A549 (cell line): ENCODE results near the gene STAT2. TPM values are rescaled to one million over a fixed set of nuclear protein-coding genes. Genes with fewer than 3 reads are reported as not detected.

Experiments
- ATAC-seq, 2 experiments: fragments of 200-7000 bp in 1 of 2; fragments of >200 bp in 1 of 2; cut with Nextera tagmentation in 1 of 2; cut with Tn5 transposase in 1 of 2; 3 replicates each; pipeline versions ENCODE4 v1.8.0 to v1.9.1; 2018 to 2020; ENCODE audit warnings: mild to moderate bottlenecking in 1 of 2, moderate library complexity in 1 of 2
- CTCF ChIA-PET: fragments of 300-600 bp; sonication (Branson Sonifier 250); formaldehyde crosslinking; extraction: SDS; loops from one replicate; lab custom pipeline; 2021; ENCODE audit warnings: antibody characterized with exemption, inconsistent platforms; lab: Yijun Ruan, JAX
- POLR2A ChIA-PET: fragments of 350-600 bp; formaldehyde crosslinking; extraction: SDS; loops from one replicate; lab custom pipeline; 2021; ENCODE audit warnings: antibody characterized with exemption, inconsistent platforms; lab: Yijun Ruan, JAX
- DNase-seq, 2 experiments: peaks; one replicate each; pipeline versions ENCODE4 v3.0.0 to v3.0.0-alpha.2; 2011 to 2016; ENCODE audit warnings: low read depth in 1 of 2, low spot score in 1 of 2
- FAIRE-seq: peaks from 2 replicates; lab custom pipeline; 2011; peaks lifted over from hg19 to GRCh38; lab: Jason Lieb, UNC
- H3K27ac ChIP-seq, 2 experiments: fragments of >200 bp; sonication (Bioruptor Twin); formaldehyde crosslinking; 3 replicates each; pipeline ENCODE4 v1.5.1; 2016 to 2017
- H3K4me1 ChIP-seq: fragments of >200 bp; sonication (Bioruptor Twin); formaldehyde crosslinking; 3 replicates; pipeline ENCODE4 v1.6.1; 2016
- H3K4me2 ChIP-seq: fragments of >200 bp; sonication (Bioruptor Twin); formaldehyde crosslinking; 3 replicates; pipeline ENCODE4 v1.6.1; 2016
- H3K4me3 ChIP-seq: fragments of >200 bp; sonication (Bioruptor Twin); formaldehyde crosslinking; 3 replicates; pipeline ENCODE4 v1.5.1; 2016
- H3K9me3 ChIP-seq: fragments of >200 bp; sonication (Bioruptor Twin); formaldehyde crosslinking; 3 replicates; pipeline ENCODE4 v1.6.1; 2016
- BHLHE40 ChIP-seq: IDR thresholded peaks from 2 replicates; pipeline ENCODE4 v1.6.1; 2012; ENCODE audit warnings: low read depth, low read length, inconsistent platforms
- EP300 ChIP-seq, 2 experiments: fragments of >200 bp; sonication (Bioruptor Twin); formaldehyde crosslinking; IDR thresholded peaks; 2 replicates in 1 of 2; 3 replicates in 1 of 2; pipeline ENCODE4 v1.6.1; 2016 to 2017
- ESRRA ChIP-seq: fragments of 150-350 bp; IDR thresholded peaks from 2 replicates; pipeline ENCODE4 v1.6.1; 2014; ENCODE audit warnings: mild to moderate bottlenecking, low read length, borderline replicate concordance
- FOXS1 ChIP-seq: fragments of 250-450 bp; sonication (Bioruptor Pico); IDR thresholded peaks from 2 replicates; pipeline ENCODE4 v1.5.0; 2020; ENCODE audit warnings: mild to moderate bottlenecking, moderate library complexity
- GATA3 ChIP-seq: IDR thresholded peaks from 2 replicates; pipeline ENCODE4 v1.6.1; 2012; ENCODE audit warnings: borderline replicate concordance
- HDAC2 ChIP-seq: fragments of 200-600 bp; sonication (generic); IDR thresholded peaks from 2 replicates; pipeline ENCODE4 v1.6.1; 2016
- HEYL ChIP-seq: fragments of 250-450 bp; sonication (Bioruptor Pico); IDR thresholded peaks from 2 replicates; pipeline ENCODE4 v1.8.0; 2021; ENCODE audit warnings: mild to moderate bottlenecking, moderate library complexity
- HOXA7 ChIP-seq: fragments of 250-450 bp; sonication (Bioruptor Pico); IDR thresholded peaks from 2 replicates; pipeline ENCODE4 v1.5.0; 2020; ENCODE audit warnings: mild to moderate bottlenecking, moderate library complexity
- HOXB13 ChIP-seq: fragments of 250-450 bp; sonication (Bioruptor Pico); IDR thresholded peaks from 2 replicates; pipeline ENCODE4 v1.5.0; 2020; ENCODE audit warnings: low read depth, mild to moderate bottlenecking, moderate library complexity
- JUN ChIP-seq, 2 experiments: fragments of >200 bp; sonication (Bioruptor Twin); formaldehyde crosslinking; IDR thresholded peaks; 2 replicates in 1 of 2; 3 replicates in 1 of 2; pipeline ENCODE4 v1.6.1; 2016 to 2017
- JUNB ChIP-seq: fragments of >200 bp; sonication (Bioruptor Twin); formaldehyde crosslinking; IDR thresholded peaks from 2 replicates; pipeline ENCODE4 v1.6.1; 2016
- MAZ ChIP-seq: fragments of 150-350 bp; IDR thresholded peaks from 2 replicates; pipeline ENCODE4 v1.6.1; 2014; ENCODE audit warnings: antibody characterized with exemption, low read depth, low read length, borderline replicate concordance
- NFE2L2 ChIP-seq: fragments of 150-350 bp; conservative IDR thresholded peaks from 2 replicates; pipeline ENCODE4 v1.6.1; 2014; ENCODE audit warnings: low read length
- NPAS2 ChIP-seq: fragments of 250-450 bp; sonication (Bioruptor Pico); IDR thresholded peaks from 2 replicates; pipeline ENCODE4 v1.8.0; 2022; ENCODE audit warnings: mild to moderate bottlenecking, moderate library complexity, borderline replicate concordance
- PHF8 ChIP-seq: fragments of 200-600 bp; sonication (generic); IDR thresholded peaks from 2 replicates; pipeline ENCODE4 v1.6.1; 2016; ENCODE audit warnings: low read depth, mild to moderate bottlenecking, antibody characterized with exemption, moderate library complexity, borderline replicate concordance
- RARB ChIP-seq: fragments of 250-450 bp; sonication (Bioruptor Pico); IDR thresholded peaks from 2 replicates; pipeline ENCODE4 v1.8.0; 2021; ENCODE audit warnings: mild to moderate bottlenecking, moderate library complexity
- SREBF2 ChIP-seq: fragments of 450-650 bp; IDR thresholded peaks from 2 replicates; pipeline ENCODE4 v1.6.1; 2014; ENCODE audit warnings: mild to moderate bottlenecking, moderate library complexity
- TFCP2L1 ChIP-seq: fragments of 250-450 bp; sonication (Bioruptor Pico); IDR thresholded peaks from 2 replicates; pipeline ENCODE4 v1.5.0; 2021; ENCODE audit warnings: mild to moderate bottlenecking
- ZC3H11A ChIP-seq: fragments of 450-650 bp; IDR thresholded peaks from 2 replicates; pipeline ENCODE4 v1.6.1; 2014; ENCODE audit warnings: antibody characterized with exemption, mild to moderate bottlenecking
- ZFP36 ChIP-seq: fragments of 450-650 bp; IDR thresholded peaks from 2 replicates; pipeline ENCODE4 v1.6.1; 2014; ENCODE audit warnings: borderline replicate concordance; ENCODE audit not compliant: partially characterized antibody
- ZSCAN20 ChIP-seq: fragments of 250-450 bp; sonication (Bioruptor Pico); IDR thresholded peaks from 2 replicates; pipeline ENCODE4 v1.8.0; 2022; ENCODE audit warnings: mild to moderate bottlenecking, moderate library complexity
- WGBS: methylation state at CpG from one replicate; pipeline ENCODE4 v1.1.6; 2017; ENCODE audit errors: missing lambda C conversion rate; 5-methylcytosine and 5-hydroxymethylcytosine counted together
- polyA plus RNA-seq, 4 experiments: library from polyadenylated mRNA; depleted of rRNA in 3 of 4; stranded (reverse); fragments of >200 nt; fragmentation: RNase III in 1 of 4; extraction: RNeasy Plus Mini Kit Qiagen cat#74134 plus additional on column Dnase treatment in 1 of 4; gene quantifications; 2 replicates in 3 of 4; 3 replicates in 1 of 4; pipeline ENCODE4 v1.2.3, GENCODE V29; 2011 to 2017
- TF ChIP-seq, protein P1 (sequence below): fragments of 150-350 bp; IDR thresholded peaks from 2 replicates; pipeline ENCODE4 v1.6.1; 2014; ENCODE audit warnings: low read depth, mild to moderate bottlenecking, low read length
- TF ChIP-seq, protein P2 (sequence below): fragments of 450-650 bp; IDR thresholded peaks from 2 replicates; pipeline ENCODE4 v1.6.1; 2014; ENCODE audit warnings: antibody characterized with exemption
- TF ChIP-seq, protein P3 (sequence below): IDR thresholded peaks from 2 replicates; pipeline ENCODE4 v1.6.1; 2012
- TF ChIP-seq, protein P4 (sequence below): fragments of 250-450 bp; sonication (Bioruptor Pico); IDR thresholded peaks from 2 replicates; pipeline ENCODE4 v1.5.0; 2021; ENCODE audit warnings: mild to moderate bottlenecking, moderate library complexity, borderline replicate concordance

STAT2 gene
- polyA plus RNA-seq, 2 of the 4 experiments (the other 2 are of a cell fraction), result 22.2 to 29.5 TPM

DNA sequence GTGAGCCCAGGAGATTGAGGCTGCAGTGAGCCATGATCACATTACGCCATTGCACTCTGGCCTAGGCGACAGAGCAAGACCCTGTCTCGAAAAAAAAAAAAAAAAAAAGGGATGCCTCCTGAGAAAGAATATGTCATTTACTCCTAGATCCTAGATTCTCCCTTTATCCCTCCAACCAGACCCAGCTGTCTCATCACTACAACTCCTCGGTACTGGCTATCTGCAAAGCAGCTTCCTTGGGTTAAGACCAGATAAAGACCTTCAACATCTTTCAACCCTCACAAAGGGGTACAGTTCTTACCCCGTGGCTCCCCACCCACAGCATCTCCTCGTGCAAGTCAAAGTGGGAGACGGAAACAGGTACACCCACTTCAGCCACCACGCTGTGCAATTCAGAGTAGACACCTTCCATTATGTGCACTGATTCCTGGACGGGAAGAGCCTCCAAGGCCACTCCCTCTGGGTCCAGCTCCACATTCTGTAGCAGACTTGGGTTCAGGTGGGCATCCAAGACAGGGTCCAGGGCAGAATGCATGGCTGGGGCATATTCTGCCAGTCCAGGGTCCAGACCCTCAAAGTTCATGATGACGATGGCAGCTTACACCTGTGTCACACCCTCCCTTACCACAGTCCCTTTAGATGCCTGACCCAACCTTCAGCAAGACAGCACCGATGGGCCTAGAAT, 27.3 kb downstream of the STAT2 start:
- CTCF ChIA-PET, result interaction anchor here (0.6 to 2.4 kb wide), 9 partner anchors 11 to 203 kb away, joined by 3 to 14 read pairs (median 4); partner anchors contain the start of gene COQ10A
- H3K4me1 ChIP-seq, result peaks cover 12% of the 10 kb centered on the region
- no peak for DNase-seq
- 89% methylated on average over 11 of the region's 11 CpGs for WGBS
- TF ChIP-seq ZSCAN20 (CRISPR knock-in tag) (no peak), HOXA7 (CRISPR knock-in tag) (no peak), HEYL (CRISPR knock-in tag) (no peak), FOXS1 (CRISPR knock-in tag) (no peak), ESRRA (no peak), ZC3H11A (no peak), MAZ (no peak), ZFP36 (no peak), SREBF2 (no peak), EP300 (IDR thresholded peaks at IDR 0.05) (no peak), HOXB13 (no peak), JUN (IDR thresholded peaks at IDR 0.05) (no peak)
- TF ChIP-seq, protein P1, sequence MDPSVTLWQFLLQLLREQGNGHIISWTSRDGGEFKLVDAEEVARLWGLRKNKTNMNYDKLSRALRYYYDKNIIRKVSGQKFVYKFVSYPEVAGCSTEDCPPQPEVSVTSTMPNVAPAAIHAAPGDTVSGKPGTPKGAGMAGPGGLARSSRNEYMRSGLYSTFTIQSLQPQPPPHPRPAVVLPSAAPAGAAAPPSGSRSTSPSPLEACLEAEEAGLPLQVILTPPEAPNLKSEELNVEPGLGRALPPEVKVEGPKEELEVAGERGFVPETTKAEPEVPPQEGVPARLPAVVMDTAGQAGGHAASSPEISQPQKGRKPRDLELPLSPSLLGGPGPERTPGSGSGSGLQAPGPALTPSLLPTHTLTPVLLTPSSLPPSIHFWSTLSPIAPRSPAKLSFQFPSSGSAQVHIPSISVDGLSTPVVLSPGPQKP, result no peak
- TF ChIP-seq, protein P2, sequence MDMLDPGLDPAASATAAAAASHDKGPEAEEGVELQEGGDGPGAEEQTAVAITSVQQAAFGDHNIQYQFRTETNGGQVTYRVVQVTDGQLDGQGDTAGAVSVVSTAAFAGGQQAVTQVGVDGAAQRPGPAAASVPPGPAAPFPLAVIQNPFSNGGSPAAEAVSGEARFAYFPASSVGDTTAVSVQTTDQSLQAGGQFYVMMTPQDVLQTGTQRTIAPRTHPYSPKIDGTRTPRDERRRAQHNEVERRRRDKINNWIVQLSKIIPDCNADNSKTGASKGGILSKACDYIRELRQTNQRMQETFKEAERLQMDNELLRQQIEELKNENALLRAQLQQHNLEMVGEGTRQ, result no peak
- TF ChIP-seq, all 56 proteins: peak for 0
- Histone ChIP-seq H3K27ac (peak overlapping the region; percentile 91 to 92), H3K4me3 (peak overlapping the region; percentile 54), H3K9me3 (no peaks in the 10 kb centered on the region), H3K4me2 (peak overlapping the region; percentile 96)
- POLR2A ChIA-PET, result interaction anchor here (0.5 to 2.5 kb wide), 5 partner anchors 9 to 132 kb away, joined by 3 to 21 read pairs (median 8); partner anchors contain the start of genes CNPY2, STAT2 and TIMELESS
- ATAC-seq (no peak), FAIRE-seq (no peak)

DNA sequence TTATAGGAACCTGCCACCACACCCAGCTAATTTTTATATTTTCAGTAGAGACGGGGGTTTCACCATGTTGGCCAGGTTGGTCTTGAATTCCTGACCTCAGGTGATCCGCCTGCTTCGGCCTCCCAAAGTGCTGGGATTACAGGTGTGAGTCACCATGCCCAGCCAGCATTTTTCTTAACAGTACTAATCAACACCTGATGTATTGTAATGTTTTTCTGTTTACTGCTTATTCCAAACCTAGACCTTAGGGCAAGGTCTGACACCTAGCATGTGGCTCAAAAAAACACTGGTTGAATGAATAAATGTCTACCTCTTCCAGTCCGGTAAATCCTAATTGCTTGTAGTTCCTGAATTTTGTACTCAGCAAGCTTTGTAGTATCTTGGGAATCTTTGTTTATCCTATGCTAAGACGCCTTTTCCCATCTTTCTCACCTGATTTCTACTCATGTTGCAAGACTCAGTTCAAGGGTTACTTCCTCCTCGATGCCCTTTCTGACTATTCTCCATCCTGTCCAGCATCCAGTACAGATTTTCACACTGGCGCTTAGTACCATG, 28.9 kb downstream of the STAT2 start:
- no peak for TF ChIP-seq GATA3
- TF ChIP-seq PHF8, result no peak
- no peak for TF ChIP-seq TFCP2L1 (CRISPR knock-in tag)
- TF ChIP-seq RARB (CRISPR knock-in tag), result no peak
- no peak for TF ChIP-seq NFE2L2
- no peak for TF ChIP-seq JUNB
- TF ChIP-seq, protein P3, sequence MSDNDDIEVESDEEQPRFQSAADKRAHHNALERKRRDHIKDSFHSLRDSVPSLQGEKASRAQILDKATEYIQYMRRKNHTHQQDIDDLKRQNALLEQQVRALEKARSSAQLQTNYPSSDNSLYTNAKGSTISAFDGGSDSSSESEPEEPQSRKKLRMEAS, result no peak
- TF ChIP-seq HDAC2, result no peak
- TF ChIP-seq, protein P4, sequence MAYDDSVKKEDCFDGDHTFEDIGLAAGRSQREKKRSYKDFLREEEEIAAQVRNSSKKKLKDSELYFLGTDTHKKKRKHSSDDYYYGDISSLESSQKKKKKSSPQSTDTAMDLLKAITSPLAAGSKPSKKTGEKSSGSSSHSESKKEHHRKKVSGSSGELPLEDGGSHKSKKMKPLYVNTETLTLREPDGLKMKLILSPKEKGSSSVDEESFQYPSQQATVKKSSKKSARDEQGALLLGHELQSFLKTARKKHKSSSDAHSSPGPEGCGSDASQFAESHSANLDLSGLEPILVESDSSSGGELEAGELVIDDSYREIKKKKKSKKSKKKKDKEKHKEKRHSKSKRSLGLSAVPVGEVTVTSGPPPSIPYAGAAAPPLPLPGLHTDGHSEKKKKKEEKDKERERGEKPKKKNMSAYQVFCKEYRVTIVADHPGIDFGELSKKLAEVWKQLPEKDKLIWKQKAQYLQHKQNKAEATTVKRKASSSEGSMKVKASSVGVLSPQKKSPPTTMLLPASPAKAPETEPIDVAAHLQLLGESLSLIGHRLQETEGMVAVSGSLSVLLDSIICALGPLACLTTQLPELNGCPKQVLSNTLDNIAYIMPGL (CRISPR knock-in tag), result no peak
- TF ChIP-seq NPAS2 (CRISPR knock-in tag), result no peak
- TF ChIP-seq BHLHE40, result no peak
- ATAC-seq (no peak), FAIRE-seq (no peak), DNase-seq (no peak)
- no peak overlapping the region for H3K27ac ChIP-seq
- H3K4me1 ChIP-seq, result peaks cover 11% of the 10 kb centered on the region
- WGBS, result 89% methylated on average over 7 of the region's 7 CpGs
- no peak overlapping the region for H3K4me2 ChIP-seq
- POLR2A ChIA-PET, result no interaction called here
- H3K4me3 ChIP-seq, result no peak overlapping the region
- H3K9me3 ChIP-seq, result no peaks in the 10 kb centered on the region
- CTCF ChIA-PET, result interaction anchor here (1.8 kb wide), 1 partner anchor 15 kb away, joined by 5 read pairs; the partner anchor contains the start of gene CNPY2
